Adrenal gland (tissue), 5 donors: ENCODE data around the gene VWF.

ENCODE experiments used
- CTCF ChIP-seq, 6 experiments: fragments of 450-650 bp in 4 of 6; fragments of 200-600 bp in 2 of 6; sonication (generic) in 1 of 6; IDR thresholded peaks; 1 replicate in 5 of 6; 2 replicates in 1 of 6; pipeline versions ENCODE4 v1.5.1 to v1.8.0; 2016 to 2021; ENCODE audit warnings: antibody characterized with exemption in 6 of 6, mild to moderate bottlenecking in 2 of 6, moderate library complexity in 1 of 6
- POLR2A ChIP-seq, 2 donors: fragments of 450-650 bp; IDR thresholded peaks; one replicate each; pipeline ENCODE4 v1.6.1; 2017; ENCODE audit warnings: antibody characterized with exemption in 2 of 2, mild to moderate bottlenecking in 2 of 2, moderate library complexity in 1 of 2
- donor health status: DM: no; HTN: no; CAD: no.

GRCh38 chr12:5944688-5945070 lies 179.8 kb downstream of the VWF start:
- TF ChIP-seq CTCF (IDR thresholded peaks at IDR 0.05) (no peak), POLR2A (IDR thresholded peaks at IDR 0.05) (no peak)
